Tibial nerve (tissue), 4 donors: ENCODE results near the gene EFCAB14. TPM values are rescaled to one million over a fixed set of nuclear protein-coding genes. Genes with fewer than 3 reads are reported as not detected.
"Not testable (repeated sequence)": the region's sequence is repeated elsewhere in the genome, so short reads cannot be mapped to it uniquely, and the experiment has no call there.

Experiments
- DNase-seq, 2 donors: peaks; one replicate each; pipeline ENCODE4 v3.0.0-alpha.2; 2019; ENCODE audit warnings: low spot score in 2 of 2
- H3K27ac ChIP-seq, 4 donors: fragments of 200-600 bp; sonication (generic) in 3 of 4; one replicate each; pipeline ENCODE4 v1.5.1; 2017 to 2019; ENCODE audit warnings: mild to moderate bottlenecking in 1 of 4
- H3K27me3 ChIP-seq, 2 donors: fragments of 200-600 bp; sonication (generic) in 1 of 2; one replicate each; pipeline versions ENCODE4 v1.5.1 to v1.6.0; 2017 to 2019
- H3K36me3 ChIP-seq, 3 donors: fragments of 200-600 bp; sonication (generic); one replicate each; pipeline ENCODE4 v1.5.1; 2018 to 2019
- H3K4me1 ChIP-seq, 4 donors: fragments of 200-600 bp; sonication (generic) in 3 of 4; one replicate each; pipeline ENCODE4 v1.5.1; 2017 to 2019
- H3K4me3 ChIP-seq, 4 donors: fragments of 200-600 bp; sonication (generic) in 3 of 4; one replicate each; pipeline ENCODE4 v1.5.1; 2017 to 2019; ENCODE audit warnings: mild to moderate bottlenecking in 1 of 4, moderate library complexity in 1 of 4
- H3K9me3 ChIP-seq, 4 donors: fragments of 200-600 bp; sonication (generic) in 3 of 4; one replicate each; pipeline ENCODE4 v1.5.1; 2017 to 2019
- EP300 ChIP-seq, 2 donors: sonication (generic); formaldehyde crosslinking; IDR thresholded peaks; one replicate each; pipeline ENCODE4 v1.6.1; 2017; ENCODE audit warnings: antibody characterized with exemption in 2 of 2, mild to moderate bottlenecking in 1 of 2
- POLR2A ChIP-seq, 2 donors: fragments of 450-650 bp; IDR thresholded peaks; one replicate each; pipeline ENCODE4 v1.6.1; 2017; ENCODE audit warnings: antibody characterized with exemption in 2 of 2, mild to moderate bottlenecking in 2 of 2, moderate library complexity in 2 of 2
- WGBS, 2 donors: methylation state at CpG; one replicate each; pipeline ENCODE4 v1.1.5; 2018; 5-methylcytosine and 5-hydroxymethylcytosine counted together
- total RNA-seq, 4 donors: library from RNA; depleted of rRNA; stranded (reverse); fragments of >200 nt; gene quantifications; one replicate each; pipeline ENCODE4 v1.1.0, GENCODE V29; 2016
- TF ChIP-seq, protein P1 (sequence below), 5 experiments: fragments of 200-600 bp in 3 of 5; fragments of 450-650 bp in 2 of 5; sonication (generic) in 3 of 5; IDR thresholded peaks; one replicate each; pipeline ENCODE4 v1.5.1; 2016 to 2019; ENCODE audit warnings: antibody characterized with exemption in 5 of 5, mild to moderate bottlenecking in 3 of 5, moderate library complexity in 2 of 5

The EFCAB14 gene
- total RNA-seq, 4 donors from 2014 or later = 81.0 to 106 (median 97.0) TPM

GRCh38 chr1:46654012-46654411, 64.9 kb downstream of the EFCAB14 start:
- Histone ChIP-seq H3K4me3 (no peak overlapping the region), H3K36me3 (peaks cover 0 to 97% (median 3%) of the 10 kb centered on the region in 3 donors)
- TF ChIP-seq, protein P1, sequence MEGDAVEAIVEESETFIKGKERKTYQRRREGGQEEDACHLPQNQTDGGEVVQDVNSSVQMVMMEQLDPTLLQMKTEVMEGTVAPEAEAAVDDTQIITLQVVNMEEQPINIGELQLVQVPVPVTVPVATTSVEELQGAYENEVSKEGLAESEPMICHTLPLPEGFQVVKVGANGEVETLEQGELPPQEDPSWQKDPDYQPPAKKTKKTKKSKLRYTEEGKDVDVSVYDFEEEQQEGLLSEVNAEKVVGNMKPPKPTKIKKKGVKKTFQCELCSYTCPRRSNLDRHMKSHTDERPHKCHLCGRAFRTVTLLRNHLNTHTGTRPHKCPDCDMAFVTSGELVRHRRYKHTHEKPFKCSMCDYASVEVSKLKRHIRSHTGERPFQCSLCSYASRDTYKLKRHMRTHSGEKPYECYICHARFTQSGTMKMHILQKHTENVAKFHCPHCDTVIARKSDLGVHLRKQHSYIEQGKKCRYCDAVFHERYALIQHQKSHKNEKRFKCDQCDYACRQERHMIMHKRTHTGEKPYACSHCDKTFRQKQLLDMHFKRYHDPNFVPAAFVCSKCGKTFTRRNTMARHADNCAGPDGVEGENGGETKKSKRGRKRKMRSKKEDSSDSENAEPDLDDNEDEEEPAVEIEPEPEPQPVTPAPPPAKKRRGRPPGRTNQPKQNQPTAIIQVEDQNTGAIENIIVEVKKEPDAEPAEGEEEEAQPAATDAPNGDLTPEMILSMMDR (IDR thresholded peaks at IDR 0.05) = no peak
- TF ChIP-seq POLR2A (IDR thresholded peaks at IDR 0.05) = no peak
- TF ChIP-seq EP300 (IDR thresholded peaks at IDR 0.05) = no peak

DNA sequence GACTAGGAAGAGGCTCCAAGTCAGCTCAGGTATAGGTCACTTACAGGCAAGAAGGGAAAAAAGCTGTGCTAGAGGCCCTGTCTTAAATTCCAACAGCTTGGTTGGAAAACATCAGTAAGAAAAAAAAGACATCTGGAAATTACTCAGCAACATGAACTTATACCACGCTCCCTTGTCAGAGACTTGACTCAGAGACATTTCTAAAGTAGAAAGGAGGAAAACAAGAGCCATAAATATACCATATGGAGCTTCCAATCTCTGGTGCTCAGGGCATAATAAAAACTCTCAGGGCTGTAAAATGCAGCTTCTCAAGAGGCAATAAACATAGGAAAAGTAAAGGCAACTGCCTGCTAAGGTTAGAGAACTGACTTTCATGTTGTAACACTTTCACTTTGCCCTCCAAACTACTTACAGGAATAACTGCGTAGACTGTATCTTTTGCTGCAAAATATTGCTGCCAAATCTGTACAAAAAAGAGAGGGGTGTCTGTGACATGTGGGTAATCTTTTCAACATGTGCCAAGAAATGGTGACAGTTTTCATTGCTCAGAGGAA, 65.4 kb downstream of the EFCAB14 start:
- H3K27ac ChIP-seq = no peak overlapping the region
- H3K27me3 ChIP-seq = no peaks in the 10 kb centered on the region
- H3K36me3 ChIP-seq = peaks cover 0 to 98% (median 3%) of the 10 kb centered on the region in 3 donors
- H3K4me1 ChIP-seq = no peaks in the 10 kb centered on the region
- no peak overlapping the region for H3K4me3 ChIP-seq
- TF ChIP-seq, protein P1 (IDR thresholded peaks at IDR 0.05) = no peak
- TF ChIP-seq EP300 (IDR thresholded peaks at IDR 0.05) = no peak
- no peak for TF ChIP-seq POLR2A (IDR thresholded peaks at IDR 0.05)
- WGBS, 2 donors = 64% methylated on average over 2 of the region's 2 CpGs
- peaks cover 0 to 20% (median 0%) of the 10 kb centered on the region in 4 donors for H3K9me3 ChIP-seq
- no peak for DNase-seq

More at GRCh38 chr1:46654012-46654411, 64.9 kb downstream of the EFCAB14 start:
- DNase-seq = no peak
- Histone ChIP-seq H3K27me3 (no peaks in the 10 kb centered on the region), H3K9me3 (peaks cover 0 to 20% (median 0%) of the 10 kb centered on the region in 4 donors), H3K27ac (no peak overlapping the region), H3K4me1 (no peaks in the 10 kb centered on the region)
- 73 to 77% methylated on average over 1 of the region's 1 CpG for WGBS, 2 donors

DNA sequence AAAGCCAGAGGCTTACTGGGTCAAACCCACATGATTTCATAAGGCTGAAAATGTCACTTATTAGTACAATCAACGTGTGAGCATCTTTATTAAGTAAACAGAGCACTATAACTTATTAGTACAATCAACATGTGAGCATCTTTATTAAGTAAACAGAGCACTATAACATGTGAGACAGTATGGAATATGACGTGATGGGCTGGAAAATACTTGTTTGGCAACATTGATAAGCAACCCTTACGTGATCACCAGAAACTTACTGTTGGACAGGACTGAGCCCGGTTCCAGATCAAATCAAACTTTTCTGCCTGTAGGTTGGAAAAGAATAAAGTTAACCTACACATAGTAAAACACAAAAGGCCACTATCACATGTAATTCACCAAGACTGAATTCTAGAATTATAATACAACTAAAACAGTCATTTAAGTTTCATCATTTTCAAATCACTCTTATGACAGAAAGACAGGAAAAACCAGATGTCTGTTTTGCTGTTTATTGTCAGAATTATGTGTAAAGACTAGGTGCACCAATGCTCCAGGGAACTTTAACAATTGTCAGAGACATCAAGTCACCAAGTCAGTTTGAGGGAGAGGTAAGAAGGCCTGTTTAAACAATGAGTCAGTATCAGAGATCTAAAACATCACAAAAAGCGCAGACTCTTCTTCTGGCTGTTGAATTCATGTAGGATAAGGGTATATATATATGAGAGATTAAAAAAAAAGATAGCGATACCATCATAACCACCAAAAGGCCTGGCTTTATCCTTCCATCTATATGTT, 66.4 kb downstream of the EFCAB14 start:
- no peaks in the 10 kb centered on the region for H3K27me3 ChIP-seq
- H3K4me1 ChIP-seq = no peaks in the 10 kb centered on the region
- WGBS, 2 donors = 70 to 77% methylated on average over 6 of the region's 6 CpGs
- TF ChIP-seq, protein P1 (IDR thresholded peaks at IDR 0.05) = no peak
- TF ChIP-seq POLR2A (IDR thresholded peaks at IDR 0.05) (no peak), EP300 (IDR thresholded peaks at IDR 0.05) (no peak)
- H3K27ac ChIP-seq = no peak overlapping the region
- no peak for DNase-seq
- H3K36me3 ChIP-seq = peaks cover 0 to 99% (median 0%) of the 10 kb centered on the region in 3 donors
- H3K4me3 ChIP-seq = no peak overlapping the region
- H3K9me3 ChIP-seq = peaks cover 0 to 20% (median 0%) of the 10 kb centered on the region in 4 donors

DNA sequence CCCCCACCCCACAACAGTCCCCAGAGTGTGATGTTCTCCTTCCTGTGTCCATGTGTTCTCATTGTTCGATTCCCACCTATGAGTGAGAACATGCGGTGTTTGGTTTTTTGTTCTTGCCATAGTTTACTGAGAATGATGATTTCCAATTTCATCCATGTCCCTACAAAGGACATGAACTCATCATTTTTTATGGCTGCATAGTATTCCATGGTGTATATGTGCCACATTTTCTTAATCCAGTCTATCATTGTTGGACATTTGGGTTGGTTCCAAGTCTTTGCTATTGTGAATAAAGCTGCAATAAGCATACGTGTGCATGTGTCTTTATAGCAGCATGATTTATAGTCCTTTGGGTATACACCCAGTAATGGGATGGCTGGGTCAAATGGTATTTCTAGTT, 67.8 kb downstream of the EFCAB14 start:
- Histone ChIP-seq H3K36me3 (peaks cover 0 to 96% (median 0%) of the 10 kb centered on the region in 3 donors), H3K9me3 (peaks cover 0 to 20% (median 0%) of the 10 kb centered on the region in 4 donors)
- H3K4me3 ChIP-seq, H3K27ac ChIP-seq, H3K4me1 ChIP-seq, DNase-seq, H3K27me3 ChIP-seq: not testable (repeated sequence)
- WGBS, 2 donors = 93 to 100% methylated on average over 2 to 3 of the region's 3 CpGs

GRCh38 chr1:46650491-46650890, 68.4 kb downstream of the EFCAB14 start:
- 96% methylated on average over 3 of the region's 3 CpGs for WGBS, 2 donors
- Histone ChIP-seq H3K4me3 (no peak overlapping the region), H3K27ac (no peak overlapping the region), H3K36me3 (peaks cover 0 to 89% (median 0%) of the 10 kb centered on the region in 3 donors), H3K4me1 (no peaks in the 10 kb centered on the region), H3K9me3 (peaks cover 0 to 20% (median 0%) of the 10 kb centered on the region in 4 donors), H3K27me3 (no peaks in the 10 kb centered on the region)
- no peak for DNase-seq
- TF ChIP-seq, protein P1 (IDR thresholded peaks at IDR 0.05) = no peak
- TF ChIP-seq EP300 (IDR thresholded peaks at IDR 0.05) (no peak), POLR2A (IDR thresholded peaks at IDR 0.05) (no peak)
